ENCODE results near the gene ACOX3.

Gene ACOX3

DNA sequence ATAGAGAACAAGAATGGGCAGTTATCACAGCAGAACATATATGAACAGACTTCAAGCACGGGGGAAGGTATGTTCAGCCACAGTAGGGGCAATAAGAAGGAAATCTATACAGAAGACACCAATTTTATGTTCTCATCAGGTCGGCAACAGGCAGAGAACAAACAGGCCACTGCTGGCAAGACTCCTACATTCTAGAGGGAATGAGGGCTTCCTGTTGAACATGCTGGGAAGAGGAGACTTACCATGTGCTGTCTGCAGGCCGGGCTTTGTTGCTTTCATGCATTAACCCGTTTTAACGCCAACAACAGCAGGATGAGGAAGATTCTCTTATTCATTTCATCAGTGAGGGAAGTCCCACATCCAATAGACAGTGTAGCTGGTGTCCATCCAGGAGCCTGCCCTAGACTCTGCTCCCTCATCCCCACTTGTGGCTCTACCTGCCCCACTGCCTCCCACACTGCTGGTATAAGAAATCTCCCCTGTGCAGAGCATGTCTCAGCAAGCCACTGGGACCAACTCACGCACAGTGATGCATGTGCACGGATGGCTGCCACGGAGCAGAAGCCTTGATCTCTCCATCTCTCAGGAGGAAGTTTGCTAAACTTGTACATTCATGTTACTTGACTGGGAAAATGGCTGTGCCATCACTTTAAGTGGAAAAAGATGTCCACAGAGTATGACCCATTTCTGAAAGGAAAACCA is 84.5 kb downstream of the ACOX3 start:
- Mint-ChIP-seq H3K4me1 (peaks cover 24% of the 10 kb centered on the region), H3K36me3 (ENCODE audit: low read depth) (no peaks in the 10 kb centered on the region), H3K27ac (peak overlapping the region in 1 of 3 experiments; percentile 78), H3K9me3 (peaks cover 4% of the 10 kb centered on the region), H3K4me3 (no peak overlapping the region), H3K27me3 (ENCODE audit: low read depth) (no peaks in the 10 kb centered on the region)
- TF ChIP-seq, protein P1, sequence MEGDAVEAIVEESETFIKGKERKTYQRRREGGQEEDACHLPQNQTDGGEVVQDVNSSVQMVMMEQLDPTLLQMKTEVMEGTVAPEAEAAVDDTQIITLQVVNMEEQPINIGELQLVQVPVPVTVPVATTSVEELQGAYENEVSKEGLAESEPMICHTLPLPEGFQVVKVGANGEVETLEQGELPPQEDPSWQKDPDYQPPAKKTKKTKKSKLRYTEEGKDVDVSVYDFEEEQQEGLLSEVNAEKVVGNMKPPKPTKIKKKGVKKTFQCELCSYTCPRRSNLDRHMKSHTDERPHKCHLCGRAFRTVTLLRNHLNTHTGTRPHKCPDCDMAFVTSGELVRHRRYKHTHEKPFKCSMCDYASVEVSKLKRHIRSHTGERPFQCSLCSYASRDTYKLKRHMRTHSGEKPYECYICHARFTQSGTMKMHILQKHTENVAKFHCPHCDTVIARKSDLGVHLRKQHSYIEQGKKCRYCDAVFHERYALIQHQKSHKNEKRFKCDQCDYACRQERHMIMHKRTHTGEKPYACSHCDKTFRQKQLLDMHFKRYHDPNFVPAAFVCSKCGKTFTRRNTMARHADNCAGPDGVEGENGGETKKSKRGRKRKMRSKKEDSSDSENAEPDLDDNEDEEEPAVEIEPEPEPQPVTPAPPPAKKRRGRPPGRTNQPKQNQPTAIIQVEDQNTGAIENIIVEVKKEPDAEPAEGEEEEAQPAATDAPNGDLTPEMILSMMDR (IDR thresholded peaks at IDR 0.05; ENCODE audit: unreplicated experiment in 3 of 3): no peak

DNA sequence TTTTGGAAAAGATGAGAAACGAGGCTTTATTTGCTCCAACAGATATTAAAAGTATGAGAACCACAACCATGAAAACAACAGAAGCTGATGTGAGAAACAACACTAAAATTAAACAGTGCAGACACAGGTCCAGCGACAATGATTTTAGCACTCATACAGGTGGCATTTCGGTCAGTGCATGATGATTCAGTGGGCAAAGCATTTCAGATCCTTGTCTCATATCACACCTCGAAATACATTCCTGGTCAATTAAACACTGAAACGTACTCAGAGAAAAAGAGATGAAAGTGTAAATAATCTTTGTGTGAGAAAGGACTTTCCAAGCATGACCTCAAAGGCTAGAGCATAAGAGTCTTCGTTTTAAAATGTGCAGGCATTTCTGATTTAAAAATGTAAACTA is 85.2 kb downstream of the ACOX3 start:
- Mint-ChIP-seq H3K4me3 (no peak overlapping the region), H3K36me3 (ENCODE audit: low read depth) (no peaks in the 10 kb centered on the region), H3K9me3 (peaks cover 2% of the 10 kb centered on the region), H3K4me1 (peaks cover 28% of the 10 kb centered on the region), H3K27me3 (ENCODE audit: low read depth) (no peaks in the 10 kb centered on the region), H3K27ac (peak overlapping the region in 1 of 3 experiments; percentile 78)
- TF ChIP-seq, protein P1 (IDR thresholded peaks at IDR 0.05; ENCODE audit: unreplicated experiment in 3 of 3): no peak

DNA sequence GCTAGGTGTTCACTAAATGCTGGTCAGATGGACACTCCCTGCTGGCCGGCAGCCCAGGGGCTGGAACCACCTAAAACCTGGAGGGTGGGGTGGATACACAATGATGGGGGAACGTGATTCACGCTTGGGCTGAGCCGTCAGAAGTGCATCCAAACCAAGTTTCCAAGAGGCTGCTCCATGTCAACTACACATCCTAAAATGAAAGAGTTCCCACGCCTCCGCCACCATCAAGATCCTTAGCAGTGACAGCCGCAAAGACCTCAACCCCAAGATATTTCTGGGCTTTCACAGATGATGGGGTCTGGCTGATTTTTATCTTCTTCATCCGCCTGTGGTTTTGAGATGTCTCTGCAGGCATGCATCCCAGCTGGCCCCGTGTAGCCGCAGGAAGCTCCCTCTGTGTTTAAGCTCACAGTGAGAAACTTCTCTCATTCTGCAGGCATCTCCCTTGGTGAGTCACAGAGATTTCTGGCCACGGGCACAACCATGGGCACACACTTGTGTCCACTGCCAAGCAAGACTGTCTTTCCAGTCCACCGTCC is 86.5 kb downstream of the ACOX3 start:
- peaks cover 2% of the 10 kb centered on the region for H3K9me3 Mint-ChIP-seq
- no peaks in the 10 kb centered on the region for H3K36me3 Mint-ChIP-seq (ENCODE audit: low read depth)
- peaks cover 35% of the 10 kb centered on the region for H3K4me1 Mint-ChIP-seq
- TF ChIP-seq, protein P1 (IDR thresholded peaks at IDR 0.05; ENCODE audit: unreplicated experiment in 3 of 3): no peak
- H3K4me3 Mint-ChIP-seq: no peak overlapping the region
- no peaks in the 10 kb centered on the region for H3K27me3 Mint-ChIP-seq (ENCODE audit: low read depth)
- peak overlapping the region in 1 of 3 experiments; percentile 50 for H3K27ac Mint-ChIP-seq

DNA sequence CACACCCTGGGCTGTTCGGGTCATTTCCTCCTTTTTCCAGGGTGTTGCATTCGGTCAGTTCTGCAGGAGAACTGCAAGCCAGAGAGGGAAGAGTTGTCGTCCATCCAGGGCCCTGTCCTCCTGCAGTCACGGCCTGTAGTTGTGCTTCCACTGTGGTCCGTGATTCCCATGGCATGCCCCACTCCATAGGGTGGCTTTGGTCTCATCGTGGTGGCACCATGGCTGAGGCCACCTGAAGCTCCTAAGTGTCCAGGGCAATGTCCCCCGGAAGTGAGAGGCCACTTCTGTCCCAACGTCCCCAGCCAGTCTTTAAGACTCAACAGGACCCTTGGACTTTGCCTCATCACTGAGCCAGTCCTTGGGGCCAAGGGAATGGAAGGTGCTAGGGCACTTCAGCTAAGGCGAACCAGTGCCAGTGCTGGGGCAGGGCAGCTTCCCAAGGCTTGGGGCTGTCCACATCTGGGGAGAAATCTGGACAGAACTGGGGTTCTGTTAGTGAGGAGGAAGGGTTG is 87.3 kb downstream of the ACOX3 start:
- no peaks in the 10 kb centered on the region for H3K36me3 Mint-ChIP-seq (ENCODE audit: low read depth)
- no peak overlapping the region for H3K27ac Mint-ChIP-seq
- H3K9me3 Mint-ChIP-seq: peaks cover 2% of the 10 kb centered on the region
- H3K4me3 Mint-ChIP-seq: no peak overlapping the region
- TF ChIP-seq, protein P1 (IDR thresholded peaks at IDR 0.05; ENCODE audit: unreplicated experiment in 3 of 3): no peak
- H3K4me1 Mint-ChIP-seq: peaks cover 34% of the 10 kb centered on the region
- peaks cover 1% of the 10 kb centered on the region for H3K27me3 Mint-ChIP-seq (ENCODE audit: low read depth)

DNA sequence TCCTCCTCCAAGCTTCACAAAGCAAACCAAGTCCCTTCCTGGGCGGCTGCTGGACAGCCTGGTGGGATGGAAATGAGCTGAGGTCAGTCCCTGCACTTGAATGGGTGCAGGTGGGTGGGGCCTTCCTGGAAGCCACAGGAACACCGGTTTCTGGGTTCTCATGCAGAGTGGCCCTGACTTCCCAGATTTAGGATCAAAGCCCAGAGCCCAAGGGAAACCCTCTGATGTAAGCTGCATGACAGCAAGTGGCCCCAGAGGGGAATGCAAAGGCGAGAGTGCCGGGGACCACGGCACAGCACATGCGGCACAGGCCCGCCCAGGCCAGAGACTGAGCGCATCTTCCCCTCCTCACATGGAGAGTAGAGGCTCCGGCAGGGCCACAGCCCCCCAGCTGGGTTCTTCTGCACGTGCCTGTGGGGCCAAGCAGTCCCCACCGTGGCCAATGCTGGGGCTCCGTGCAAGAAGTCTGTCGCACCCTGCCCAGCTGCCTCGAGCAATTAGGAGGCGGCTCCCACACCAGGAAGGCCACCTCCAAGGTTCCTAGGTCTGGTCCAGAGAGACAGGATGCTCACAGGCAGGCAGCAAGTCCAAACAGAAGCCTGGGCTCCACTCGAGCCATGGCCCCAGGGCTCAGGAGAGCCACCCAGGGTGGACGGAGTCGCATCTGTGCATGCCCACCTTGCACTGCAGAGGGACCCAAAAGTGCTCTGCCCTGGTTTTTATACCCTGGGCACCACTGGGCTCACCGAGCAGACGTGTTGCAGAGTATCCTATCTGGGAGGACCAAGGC is 88.0 kb downstream of the ACOX3 start:
- Mint-ChIP-seq H3K27me3 (ENCODE audit: low read depth) (peaks cover 3% of the 10 kb centered on the region), H3K36me3 (ENCODE audit: low read depth) (no peaks in the 10 kb centered on the region), H3K4me3 (no peak overlapping the region), H3K27ac (peak overlapping the region; percentile 82 to 97 (median 96)), H3K9me3 (no peaks in the 10 kb centered on the region), H3K4me1 (peaks cover 27% of the 10 kb centered on the region)
- TF ChIP-seq, protein P1 (IDR thresholded peaks at IDR 0.05; ENCODE audit: unreplicated experiment in 3 of 3): no peak
